HG02970 (cell line): Measurements from ENCODE around the gene PTPN13.

Experiments
- ATAC-seq: cut with Tn5 transposase; IDR thresholded peaks from one replicate; pipeline ENCODE4 v1.9.1; 2021; ENCODE audit warnings: mild to moderate bottlenecking, moderate library complexity, moderate number of reproducible peaks; ENCODE audit not compliant: unreplicated experiment, low FRiP score

Gene PTPN13

DNA sequence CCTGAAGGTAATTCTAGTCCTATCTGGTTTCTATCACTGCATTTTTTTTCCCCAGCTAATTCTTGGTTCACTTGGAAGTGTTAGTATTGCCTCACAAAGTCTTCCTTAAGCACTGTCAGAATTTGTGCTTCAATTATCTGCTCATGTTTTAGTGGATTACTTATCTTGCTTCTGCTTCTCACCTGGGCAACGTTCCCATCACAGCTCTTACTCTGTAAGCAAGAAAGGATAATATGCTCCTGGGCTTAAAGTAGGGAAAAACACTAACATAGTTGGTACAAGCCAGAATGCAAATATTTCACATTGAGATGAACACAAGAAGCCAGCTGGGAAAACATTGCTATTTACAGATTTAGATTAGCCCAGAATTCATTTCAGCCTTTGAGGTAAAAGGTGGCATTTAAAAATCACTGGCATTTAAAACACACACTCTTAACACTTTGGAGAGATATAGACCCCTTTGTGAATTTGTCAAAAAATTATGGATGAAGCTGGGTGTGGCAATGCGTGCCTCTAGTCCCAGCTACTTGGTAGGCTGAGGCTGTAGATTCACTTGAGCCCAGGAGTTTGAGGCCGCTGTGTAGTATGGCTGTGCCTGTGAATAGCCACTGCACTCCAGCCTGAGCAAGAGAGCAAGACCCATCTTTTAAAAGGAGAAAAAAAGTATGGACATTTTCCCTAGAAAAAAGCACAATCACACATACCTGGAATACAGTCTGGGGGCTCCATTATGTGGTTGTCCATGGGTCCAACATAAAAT lies 6.6 kb upstream of the PTPN13 start:
- ATAC-seq, result no peak

DNA sequence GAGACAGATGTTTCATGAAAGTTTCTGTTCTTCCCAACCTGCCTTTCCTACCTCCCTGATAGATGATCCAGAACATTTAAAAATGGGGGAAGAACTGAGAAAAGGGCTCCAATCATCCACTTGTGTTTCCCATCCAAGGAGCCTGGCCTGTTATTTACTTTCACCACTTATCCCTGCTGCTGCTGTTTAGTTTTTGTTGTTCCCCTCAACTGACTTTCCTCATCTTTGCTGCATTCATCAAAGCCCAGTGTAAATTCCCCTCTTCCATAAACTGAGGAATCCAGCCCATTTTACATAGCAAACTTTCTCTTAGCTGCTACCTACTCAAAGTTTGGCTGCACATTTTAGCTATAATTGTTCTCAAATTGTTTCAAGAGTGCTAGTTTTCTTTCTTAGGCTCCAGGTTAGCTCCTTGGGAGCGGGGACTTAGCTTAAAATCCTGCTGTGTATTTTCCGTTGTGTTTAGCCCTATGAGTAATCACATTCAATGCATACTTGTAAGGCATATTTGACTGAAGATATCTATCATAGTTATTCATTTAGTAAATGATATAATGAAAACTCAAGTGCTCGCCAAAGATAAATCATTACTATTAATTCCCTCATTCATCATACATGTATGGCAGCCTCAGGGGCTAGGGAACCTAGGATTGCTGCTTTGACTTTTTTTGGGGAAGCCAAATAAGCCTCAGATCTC lies 1.4 kb upstream of the PTPN13 start:
- no peak for ATAC-seq

GRCh38 chr4:86594559-86595425 lies 677 bp downstream of the PTPN13 start:
- ATAC-seq, result peak; percentile 17

GRCh38 chr4:86595426-86595805 lies 1.3 kb downstream of the PTPN13 start:
- no peak for ATAC-seq

DNA sequence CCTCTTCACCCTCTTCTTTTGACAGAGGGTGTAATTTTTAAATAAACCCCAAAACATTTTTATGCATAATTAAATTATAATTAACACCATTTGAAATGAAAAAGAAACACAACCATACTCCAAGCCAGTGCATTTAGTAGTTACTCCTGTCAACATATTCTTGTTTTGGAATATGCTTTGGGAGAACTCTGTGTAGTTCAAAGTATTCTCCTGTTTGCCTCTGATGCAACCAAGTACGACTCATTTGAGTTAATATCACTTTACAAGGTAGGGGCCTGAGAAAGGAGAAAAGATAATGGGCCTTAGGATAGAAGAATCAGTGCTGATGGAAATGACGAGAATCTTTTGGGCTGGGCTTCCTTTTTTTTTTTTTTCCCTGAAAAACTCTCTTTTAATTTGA lies 2.7 kb downstream of the PTPN13 start:
- ATAC-seq, result no peak

GRCh38 chr4:86600007-86600653 lies 6.0 kb downstream of the PTPN13 start:
- ATAC-seq, result no peak

GRCh38 chr4:86603311-86603885 lies 9.3 kb downstream of the PTPN13 start:
- ATAC-seq, result no peak

GRCh38 chr4:86606809-86607208 lies 12.7 kb downstream of the PTPN13 start:
- ATAC-seq, result no peak

- no peak for ATAC-seq
Measured at GRCh38 chr4:86608757-86609375, 14.8 kb downstream of the PTPN13 start.

DNA sequence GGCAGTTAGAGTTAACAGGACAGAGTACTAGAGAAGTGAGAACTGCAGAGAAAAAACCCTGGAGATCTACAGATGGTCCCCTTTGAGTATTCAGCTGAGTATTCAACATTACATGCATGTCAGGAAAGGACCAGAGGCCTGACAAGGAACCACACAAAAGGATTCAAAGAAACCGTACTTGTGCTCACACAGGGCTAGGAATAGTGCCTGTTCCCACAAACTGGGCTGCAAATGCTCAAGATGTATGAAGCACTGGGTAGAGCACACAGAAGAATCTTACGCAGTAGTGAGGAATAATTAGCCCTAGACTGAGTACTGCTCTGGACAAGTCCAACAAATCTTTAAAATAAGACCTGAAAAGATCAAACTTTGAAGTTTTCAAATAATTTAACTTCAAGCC lies 17.6 kb downstream of the PTPN13 start:
- no peak for ATAC-seq

DNA sequence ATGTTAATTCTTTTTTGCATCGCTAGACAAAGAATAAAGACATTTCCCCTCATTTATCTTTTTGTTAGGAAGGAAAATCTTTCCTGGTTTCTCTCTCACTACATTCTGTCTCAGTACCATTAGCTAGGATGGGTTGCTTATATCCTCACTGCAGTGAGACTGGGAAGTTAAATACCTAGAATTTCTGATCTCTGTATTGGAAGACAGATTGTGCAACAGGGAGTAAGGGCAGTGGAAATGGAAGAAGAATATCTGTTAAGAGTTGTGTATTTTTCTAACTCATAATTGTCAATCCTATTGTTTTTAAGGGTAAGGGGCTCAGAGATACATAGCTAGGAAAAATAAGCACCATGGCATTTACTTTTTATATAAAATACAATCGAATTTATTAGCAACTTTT lies 19.6 kb downstream of the PTPN13 start:
- ATAC-seq, result no peak

GRCh38 chr4:86614865-86615264 lies 20.8 kb downstream of the PTPN13 start:
- ATAC-seq, result no peak

GRCh38 chr4:86615501-86615900 lies 21.4 kb downstream of the PTPN13 start:
- ATAC-seq, result no peak

GRCh38 chr4:86619656-86620055 lies 25.5 kb downstream of the PTPN13 start:
- no peak for ATAC-seq

GRCh38 chr4:86621435-86621834 lies 27.3 kb downstream of the PTPN13 start:
- ATAC-seq, result no peak

- no peak for ATAC-seq
Measured at GRCh38 chr4:86626066-86626465, 32.0 kb downstream of the PTPN13 start.

DNA sequence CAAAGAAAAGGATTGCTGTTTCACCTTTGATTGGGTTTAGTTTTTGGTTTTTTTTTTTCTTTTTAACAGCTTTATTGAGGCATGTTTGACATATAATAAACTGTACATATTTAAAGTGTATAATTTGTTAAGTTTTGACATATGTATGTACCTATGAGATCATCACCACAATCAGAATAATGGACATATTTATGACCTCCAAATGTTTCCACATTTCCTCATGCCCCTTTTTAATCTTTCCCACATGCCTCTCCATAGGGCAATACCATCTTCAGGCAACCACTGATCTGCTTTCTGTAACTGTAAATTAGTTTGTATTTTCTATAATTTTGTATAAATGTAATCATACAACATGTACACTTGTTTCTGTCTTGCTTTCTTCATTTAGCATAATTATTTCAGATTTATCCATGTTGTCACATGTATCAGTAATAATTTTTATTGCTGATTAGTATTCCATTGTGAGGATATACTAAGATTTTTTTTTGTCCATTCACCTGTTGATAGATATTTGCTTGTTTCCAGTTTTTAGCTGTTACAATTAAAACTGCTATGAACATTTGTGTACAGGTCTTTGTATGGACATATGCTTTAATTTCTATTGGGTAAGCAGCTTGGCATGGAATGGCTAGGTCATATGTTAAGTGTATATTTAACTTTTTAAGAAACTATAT lies 33.5 kb downstream of the PTPN13 start:
- no peak for ATAC-seq

GRCh38 chr4:86630629-86631028 lies 36.5 kb downstream of the PTPN13 start:
- no peak for ATAC-seq

- ATAC-seq, result no peak
Measured at GRCh38 chr4:86631166-86631565, 37.1 kb downstream of the PTPN13 start.
